Neuron (in vitro differentiated cells): ENCODE results near the gene DSTYK.

Experiments used
- H2AFZ ChIP-seq: one replicate; pipeline ENCODE4 v1.6.1; 2013; ENCODE audit warnings: low read depth, mild to moderate bottlenecking, inconsistent platforms, low read length, moderate library complexity
- H3K27me3 ChIP-seq: one replicate; pipeline ENCODE4 v1.6.1; 2013; ENCODE audit warnings: low read length; ENCODE audit not compliant: insufficient read depth
- H3K36me3 ChIP-seq: one replicate; pipeline ENCODE4 v1.6.1; 2013; ENCODE audit warnings: low read length; ENCODE audit not compliant: insufficient read depth
- H3K4me1 ChIP-seq: one replicate; pipeline ENCODE4 v1.6.1; 2013; ENCODE audit warnings: low read length; ENCODE audit not compliant: insufficient read depth
- H3K4me3 ChIP-seq: 2 replicates; pipeline ENCODE4 v1.5.1; 2013; ENCODE audit warnings: mild to moderate bottlenecking, low read length, moderate library complexity
- H3K9me3 ChIP-seq: one replicate; pipeline ENCODE4 v1.6.1; 2013; ENCODE audit warnings: low read length

The DSTYK gene

DNA sequence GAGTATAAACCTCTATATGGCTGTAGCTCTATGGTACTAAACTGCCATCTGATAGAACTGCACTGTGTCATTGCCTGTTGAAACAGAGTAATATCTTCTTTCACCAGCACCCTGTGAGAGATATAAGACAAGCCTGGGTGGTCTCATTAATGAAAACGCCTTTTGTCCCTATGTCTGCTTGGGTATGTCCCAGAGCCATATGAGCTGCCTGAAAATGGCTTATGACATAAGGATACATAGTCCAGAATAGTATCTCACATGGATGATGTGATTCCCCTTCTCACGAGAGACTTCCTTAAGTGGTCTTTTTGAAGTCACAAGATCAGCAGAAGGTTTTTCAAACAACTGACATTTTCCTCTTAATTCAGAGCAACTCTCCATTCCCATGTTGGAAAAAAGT, 8.9 kb upstream of the DSTYK start:
- Histone ChIP-seq H3K4me1 (no peaks in the 10 kb centered on the region), H3K36me3 (no peaks in the 10 kb centered on the region), H3K4me3 (no peak overlapping the region), H2AFZ (no peak overlapping the region), H3K27me3 (peaks cover 16% of the 10 kb centered on the region), H3K9me3 (no peaks in the 10 kb centered on the region)

DNA sequence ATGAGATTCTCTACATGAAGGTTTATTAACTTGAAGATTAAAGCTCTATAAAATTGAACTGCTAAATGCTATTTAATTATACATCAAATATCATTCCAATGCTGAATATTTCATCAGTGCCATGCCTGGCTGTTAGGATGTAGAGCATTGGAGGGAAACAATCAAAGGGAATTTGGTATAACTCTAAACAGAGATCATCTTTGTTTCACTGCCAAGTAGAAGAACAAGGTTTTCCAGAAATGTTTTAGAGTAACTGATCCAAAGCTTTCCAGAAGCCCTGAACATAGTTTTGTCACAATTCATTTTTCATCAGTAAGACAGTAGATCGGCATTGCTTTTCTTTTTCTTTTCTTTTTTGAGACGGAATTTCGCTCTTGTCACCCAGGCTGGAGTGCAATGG, 5.9 kb upstream of the DSTYK start:
- Histone ChIP-seq H3K4me1 (no peaks in the 10 kb centered on the region), H2AFZ (no peak overlapping the region), H3K27me3 (peaks cover 6% of the 10 kb centered on the region), H3K4me3 (no peak overlapping the region), H3K9me3 (no peaks in the 10 kb centered on the region), H3K36me3 (no peaks in the 10 kb centered on the region)

DNA sequence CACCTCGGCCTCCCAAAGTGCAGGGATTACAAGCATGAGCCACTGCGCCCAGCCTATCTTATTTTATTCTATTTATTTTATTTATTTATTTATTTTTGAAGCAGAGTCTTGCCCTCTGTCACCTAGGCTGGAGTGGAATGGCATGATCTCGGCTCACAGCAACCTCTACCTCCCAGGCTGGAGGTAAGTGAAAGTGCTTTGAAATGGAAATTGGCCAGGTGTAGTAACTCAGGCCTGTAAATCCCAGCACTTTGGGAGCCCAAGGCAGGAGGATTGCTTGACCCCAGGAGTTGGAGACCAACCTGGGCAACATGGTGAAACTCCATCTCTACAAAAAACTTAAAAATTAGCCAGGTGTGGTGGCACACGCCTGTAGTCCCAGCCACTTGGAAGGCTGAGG, 5.1 kb upstream of the DSTYK start:
- Histone ChIP-seq H2AFZ (no peak overlapping the region), H3K4me3 (no peak overlapping the region), H3K36me3 (no peaks in the 10 kb centered on the region), H3K27me3 (peaks cover 6% of the 10 kb centered on the region), H3K4me1 (no peaks in the 10 kb centered on the region), H3K9me3 (no peaks in the 10 kb centered on the region)

DNA sequence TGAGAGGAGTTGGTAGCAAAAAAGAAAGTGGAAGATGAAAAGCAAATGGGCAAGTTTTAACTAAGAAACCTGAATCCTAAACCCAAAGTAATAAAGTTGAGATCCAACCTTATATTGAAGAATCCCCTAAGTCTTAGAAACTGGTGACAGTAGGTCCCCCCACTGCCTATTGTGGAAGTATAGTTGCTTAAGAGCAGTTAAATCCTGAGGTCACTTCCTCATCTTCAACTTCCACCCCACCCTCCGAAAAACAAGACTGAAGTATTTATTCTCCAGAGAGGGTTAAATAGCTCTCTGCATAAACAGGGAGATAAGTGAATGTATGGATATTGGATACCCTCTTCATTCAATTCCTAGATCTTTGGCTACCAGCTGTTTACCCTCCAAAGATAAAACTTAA, 3.3 kb upstream of the DSTYK start:
- H3K4me3 ChIP-seq: no peak overlapping the region
- no peaks in the 10 kb centered on the region for H3K36me3 ChIP-seq
- peaks cover 5% of the 10 kb centered on the region for H3K4me1 ChIP-seq
- no peaks in the 10 kb centered on the region for H3K9me3 ChIP-seq
- H3K27me3 ChIP-seq: peaks cover 6% of the 10 kb centered on the region
- H2AFZ ChIP-seq: no peak overlapping the region

DNA sequence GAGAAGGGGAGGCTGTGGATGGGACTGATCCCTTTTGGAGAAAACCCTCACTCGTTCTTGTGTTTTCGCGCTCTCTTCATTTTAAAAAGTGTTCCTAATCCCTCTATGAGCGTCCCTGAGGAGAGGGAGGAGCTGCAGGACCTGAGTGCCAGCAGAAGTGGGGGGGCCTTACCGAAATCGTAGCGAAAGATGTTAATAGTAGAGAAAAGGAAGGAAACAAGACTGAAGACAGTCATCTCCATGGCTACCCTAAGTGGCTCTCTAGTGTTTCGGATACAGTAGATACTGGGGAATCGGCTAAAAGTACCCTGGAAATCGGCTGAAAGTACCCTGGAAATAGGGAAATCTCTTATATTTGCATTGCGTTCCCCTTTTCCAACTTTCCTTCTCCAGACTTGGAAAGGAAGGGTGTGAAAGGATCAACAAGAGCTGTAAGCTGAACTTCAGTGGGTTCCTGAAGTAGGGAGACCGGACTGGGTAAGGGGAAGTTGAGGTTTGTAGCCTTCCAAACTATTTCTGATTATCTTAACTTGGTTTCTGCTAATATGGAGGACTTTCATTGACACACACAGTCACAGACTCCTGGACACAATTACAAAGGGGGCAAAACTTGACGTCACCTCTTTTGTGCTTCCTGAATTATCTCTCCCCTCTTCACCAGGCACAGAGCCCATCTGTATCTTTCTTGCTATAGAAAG, 486 bp upstream of the DSTYK start:
- Histone ChIP-seq H3K9me3 (no peaks in the 10 kb centered on the region), H3K4me1 (peaks cover 8% of the 10 kb centered on the region), H3K36me3 (no peaks in the 10 kb centered on the region), H3K27me3 (peaks cover 3% of the 10 kb centered on the region), H3K4me3 (peak overlapping the region; percentile 83), H2AFZ (peak overlapping the region; percentile 85)

DNA sequence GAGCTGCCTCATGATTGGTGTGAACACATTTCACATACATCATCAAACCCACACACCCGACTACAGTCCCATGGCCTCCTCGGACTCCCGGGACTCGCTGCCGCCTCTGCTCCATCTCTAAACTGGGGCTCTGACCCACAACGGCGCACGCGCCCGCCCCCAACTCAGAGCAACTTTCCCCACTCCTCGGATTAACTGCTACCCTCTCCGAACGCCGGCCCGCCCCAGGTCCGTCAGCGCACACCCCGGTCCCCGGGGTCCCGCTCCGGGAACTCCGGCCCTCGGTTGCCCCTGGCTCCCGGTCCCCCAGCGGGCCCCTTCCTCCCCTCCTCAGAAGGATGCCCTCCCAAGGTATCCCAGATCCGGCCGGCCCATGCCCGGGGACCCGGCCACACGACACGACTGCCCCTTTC, 740 bp downstream of the DSTYK start:
- Histone ChIP-seq H3K4me1 (peaks cover 8% of the 10 kb centered on the region), H3K4me3 (peak overlapping the region; percentile 83), H3K36me3 (no peaks in the 10 kb centered on the region), H2AFZ (peak overlapping the region; percentile 85), H3K27me3 (peaks cover 3% of the 10 kb centered on the region), H3K9me3 (no peaks in the 10 kb centered on the region)

DNA sequence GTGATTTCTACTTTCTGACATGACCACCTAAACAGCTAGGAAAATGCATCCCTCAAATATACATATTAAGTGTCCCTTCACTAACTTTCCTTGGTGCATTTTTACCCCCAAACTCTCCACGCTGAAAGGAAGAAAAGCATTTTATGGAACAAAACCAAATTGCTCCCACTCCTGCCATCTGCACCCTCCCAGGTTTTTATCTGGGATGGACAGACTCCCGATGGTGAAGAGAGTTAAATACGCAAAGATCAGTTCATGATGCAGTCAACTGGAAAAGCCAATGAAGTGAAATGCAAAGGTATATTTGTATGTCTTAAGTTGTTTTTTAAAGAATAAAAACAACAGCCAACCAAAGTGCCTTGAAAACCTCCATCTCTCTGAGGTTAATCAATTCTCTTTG, 2.7 kb downstream of the DSTYK start:
- Histone ChIP-seq H2AFZ (no peak overlapping the region), H3K9me3 (no peaks in the 10 kb centered on the region), H3K4me1 (peaks cover 20% of the 10 kb centered on the region), H3K36me3 (no peaks in the 10 kb centered on the region), H3K27me3 (no peaks in the 10 kb centered on the region), H3K4me3 (no peak overlapping the region)

DNA sequence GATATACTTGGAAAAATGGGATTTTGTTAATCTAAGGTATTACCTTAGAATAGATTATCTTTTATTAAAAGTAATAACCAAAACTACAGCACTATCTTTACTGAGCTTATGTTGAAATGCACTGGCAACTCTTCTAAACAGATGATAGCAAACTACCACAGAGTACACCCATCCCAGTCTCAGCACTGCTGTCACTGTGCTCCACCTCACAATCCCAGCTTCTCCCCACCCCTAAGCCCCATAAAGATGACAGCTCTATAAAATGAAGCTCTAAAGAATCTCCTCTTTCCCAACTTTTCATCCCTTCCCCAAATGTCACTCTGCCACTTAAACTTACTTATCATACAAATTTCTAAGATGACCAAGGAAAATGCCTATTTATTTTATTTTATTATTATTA, 6.4 kb downstream of the DSTYK start:
- Histone ChIP-seq H3K4me3 (no peak overlapping the region), H2AFZ (no peak overlapping the region), H3K4me1 (peaks cover 19% of the 10 kb centered on the region), H3K36me3 (no peaks in the 10 kb centered on the region), H3K27me3 (no peaks in the 10 kb centered on the region), H3K9me3 (no peaks in the 10 kb centered on the region)

DNA sequence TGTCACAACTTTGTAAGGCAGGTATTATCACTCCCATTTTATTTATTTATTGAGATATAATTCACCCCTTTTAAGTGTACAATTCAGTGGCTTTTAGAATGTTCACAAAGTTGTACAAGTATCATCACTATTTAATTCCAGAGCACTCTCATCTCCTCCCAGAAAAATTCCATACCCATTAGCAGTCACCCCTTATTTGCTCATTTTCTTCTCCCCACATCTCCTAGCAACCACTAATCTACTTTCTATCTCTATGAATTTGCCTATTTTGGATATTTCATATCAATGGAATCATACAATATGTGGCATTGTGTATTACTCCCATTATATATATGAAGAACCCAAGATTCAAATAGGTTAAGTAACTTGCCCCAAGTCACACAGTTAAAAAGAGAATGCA, 7.0 kb downstream of the DSTYK start:
- Histone ChIP-seq H2AFZ (no peak overlapping the region), H3K4me3 (no peak overlapping the region), H3K9me3 (no peaks in the 10 kb centered on the region), H3K4me1 (peaks cover 17% of the 10 kb centered on the region), H3K36me3 (no peaks in the 10 kb centered on the region), H3K27me3 (no peaks in the 10 kb centered on the region)

DNA sequence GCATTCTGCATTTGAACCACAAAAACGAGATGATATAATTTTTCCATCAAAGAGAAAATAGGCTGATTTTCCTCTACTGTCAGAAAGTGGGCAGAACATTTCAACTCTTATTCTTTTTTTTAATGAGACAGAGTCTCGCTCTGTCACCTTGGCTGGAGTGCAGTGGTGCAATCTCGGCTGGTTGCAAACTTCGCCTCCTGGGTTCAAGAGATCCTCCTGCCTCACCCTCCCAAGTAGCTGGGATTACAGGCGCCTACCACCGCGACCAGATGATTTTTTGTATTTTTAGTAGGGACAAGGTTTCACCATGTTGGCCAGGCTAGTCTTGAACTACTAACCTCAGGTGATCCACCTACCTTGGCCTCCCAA, 11.6 kb downstream of the DSTYK start:
- Histone ChIP-seq H3K36me3 (no peaks in the 10 kb centered on the region), H3K27me3 (no peaks in the 10 kb centered on the region), H2AFZ (no peak overlapping the region), H3K4me3 (no peak overlapping the region), H3K4me1 (peaks cover 13% of the 10 kb centered on the region), H3K9me3 (no peaks in the 10 kb centered on the region)

DNA sequence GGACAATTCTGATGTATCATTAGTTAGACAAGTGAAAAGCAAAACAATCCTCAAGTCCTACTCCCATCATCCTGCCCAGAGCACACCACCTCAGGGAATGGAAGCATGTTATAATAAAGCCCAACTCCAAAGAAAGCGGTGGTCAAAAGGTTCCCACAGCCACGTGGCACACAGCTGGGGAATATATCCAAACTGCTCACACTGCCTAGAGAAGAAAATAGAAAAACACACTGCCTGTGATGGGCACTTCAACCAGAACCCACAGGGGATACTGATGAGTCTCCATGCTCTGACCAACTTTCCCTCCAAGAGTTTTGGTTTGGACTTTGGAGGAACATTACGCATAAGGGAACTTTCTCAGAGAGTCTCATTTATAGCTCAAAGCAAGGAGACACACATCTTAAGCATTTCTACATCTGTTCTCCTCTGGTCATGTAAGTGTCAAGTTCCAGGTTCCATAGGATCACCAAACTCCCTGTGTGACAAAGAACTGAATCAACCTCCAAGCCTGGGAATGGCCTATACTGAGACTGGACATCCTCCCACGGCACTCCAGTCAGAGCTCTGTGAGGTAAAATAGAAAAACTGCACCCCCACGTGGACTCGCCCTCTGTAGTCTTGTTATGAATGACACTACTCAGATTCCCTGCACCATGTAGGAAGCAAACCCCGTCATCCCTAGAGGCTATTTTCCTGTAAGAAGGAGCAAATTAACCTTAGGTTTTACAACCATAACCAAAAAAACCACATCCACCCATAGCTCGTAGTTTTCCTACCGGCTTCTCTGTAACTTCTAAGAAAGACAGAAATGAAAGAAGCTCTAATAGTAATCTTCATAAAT, 12.2 kb downstream of the DSTYK start:
- H3K36me3 ChIP-seq: no peaks in the 10 kb centered on the region
- peaks cover 7% of the 10 kb centered on the region for H3K4me1 ChIP-seq
- H3K4me3 ChIP-seq: no peak overlapping the region
- no peak overlapping the region for H2AFZ ChIP-seq
- no peaks in the 10 kb centered on the region for H3K9me3 ChIP-seq
- no peaks in the 10 kb centered on the region for H3K27me3 ChIP-seq

DNA sequence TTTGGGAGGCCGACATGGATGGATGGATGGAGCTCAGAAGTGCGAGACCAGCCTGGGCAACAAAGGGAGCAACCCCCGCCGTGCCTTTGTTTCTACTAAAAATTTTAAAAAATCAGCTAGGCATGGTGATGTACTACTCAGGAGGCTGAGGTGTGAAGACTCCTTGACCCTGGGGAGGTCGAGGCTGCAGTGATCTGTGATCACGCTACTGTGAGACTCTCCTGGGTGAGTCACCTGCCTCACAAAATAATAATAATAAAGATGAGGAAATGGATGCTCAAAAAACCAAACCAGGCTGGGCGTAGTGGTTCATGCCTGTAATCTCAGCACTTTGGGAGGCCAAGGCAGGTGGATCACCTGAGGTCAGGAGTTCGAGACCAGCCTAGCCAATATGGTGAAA, 19.2 kb downstream of the DSTYK start:
- Histone ChIP-seq H3K27me3 (no peaks in the 10 kb centered on the region), H3K36me3 (peaks cover under 1% of the 10 kb centered on the region), H3K4me1 (peaks cover 29% of the 10 kb centered on the region), H3K4me3 (no peak overlapping the region), H3K9me3 (no peaks in the 10 kb centered on the region), H2AFZ (no peak overlapping the region)

DNA sequence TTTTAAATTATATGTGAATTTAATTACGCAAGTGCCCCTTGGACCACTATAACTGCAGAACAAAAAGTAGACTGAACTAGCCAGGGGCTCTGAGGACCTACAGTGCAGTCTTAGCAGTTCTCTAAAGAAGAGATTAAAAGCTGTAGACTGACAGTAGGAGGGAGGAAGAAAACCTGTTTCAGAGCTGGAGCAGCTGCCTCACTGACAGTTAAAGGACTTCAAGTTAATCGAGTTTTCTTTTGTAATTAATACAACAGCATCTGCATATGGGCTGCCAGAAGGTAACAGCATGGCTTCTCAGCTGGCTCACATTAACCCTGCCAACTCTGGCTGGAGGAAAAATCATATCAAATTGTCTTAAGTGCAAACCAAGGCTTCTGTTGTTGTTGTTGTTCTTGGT, 19.9 kb downstream of the DSTYK start:
- H3K27me3 ChIP-seq: no peaks in the 10 kb centered on the region
- peaks cover 29% of the 10 kb centered on the region for H3K4me1 ChIP-seq
- H3K9me3 ChIP-seq: no peaks in the 10 kb centered on the region
- no peak overlapping the region for H3K4me3 ChIP-seq
- H3K36me3 ChIP-seq: peaks cover 6% of the 10 kb centered on the region
- no peak overlapping the region for H2AFZ ChIP-seq
